OCI-LY1 (cell line): ENCODE results near the gene BLM.

ENCODE experiments used
- H2AFZ ChIP-seq: fragments of 200-600 bp; sonication (generic), shearing (Covaris generic); 2 replicates; pipeline ENCODE4 v1.6.0; 2014; ENCODE audit warnings: antibody characterized with exemption, mild to moderate bottlenecking, low read length
- H3F3A ChIP-seq: fragments of 200-600 bp; sonication (generic), shearing (Covaris generic); 2 replicates; pipeline ENCODE4 v1.6.0; 2014; ENCODE audit warnings: mild to moderate bottlenecking, antibody characterized with exemption, low read length, moderate library complexity; ENCODE audit not compliant: insufficient read depth
- H3K27ac ChIP-seq: fragments of 200-600 bp; sonication (generic); 2 replicates; pipeline ENCODE4 v1.5.1; 2014; ENCODE audit warnings: low read length, mixed run types, mild to moderate bottlenecking, low read depth; ENCODE audit not compliant: poor library complexity, severe bottlenecking
- H3K27me3 ChIP-seq: fragments of 200-600 bp; sonication (generic); 2 replicates; pipeline ENCODE4 v1.6.0; 2014; ENCODE audit warnings: antibody characterized with exemption, mild to moderate bottlenecking, low read length, moderate library complexity; ENCODE audit not compliant: insufficient read depth
- H3K36me3 ChIP-seq: fragments of 200-600 bp; sonication (generic); 2 replicates; pipeline ENCODE4 v1.6.1; 2014; ENCODE audit warnings: mild to moderate bottlenecking, antibody characterized with exemption, low read length, moderate library complexity, mixed read lengths; ENCODE audit not compliant: insufficient read depth
- H3K4me1 ChIP-seq: fragments of 200-600 bp; sonication (generic); 2 replicates; pipeline ENCODE4 v1.5.1; 2014; ENCODE audit warnings: mild to moderate bottlenecking, low read length, moderate library complexity; ENCODE audit not compliant: insufficient read depth, severe bottlenecking
- H3K4me2 ChIP-seq: fragments of 200-600 bp; sonication (generic), shearing (Covaris generic); 2 replicates; pipeline ENCODE4 v1.6.1; 2014; ENCODE audit warnings: low read length
- H3K4me3 ChIP-seq: fragments of 200-600 bp; sonication (generic); 2 replicates; pipeline ENCODE4 v1.5.1; 2014; ENCODE audit warnings: low read length, low read depth, mild to moderate bottlenecking, mixed read lengths; ENCODE audit not compliant: poor library complexity, severe bottlenecking
- H3K79me2 ChIP-seq: fragments of 200-600 bp; shearing (Covaris generic); 2 replicates; pipeline ENCODE4 v1.6.1; 2016; ENCODE audit warnings: mixed run types, low read length, mixed read lengths; ENCODE audit not compliant: insufficient read depth
- H3K9ac ChIP-seq: fragments of 200-600 bp; sonication (generic), shearing (Covaris generic); 2 replicates; pipeline ENCODE4 v1.6.1; 2014; ENCODE audit warnings: mild to moderate bottlenecking, low read length, mixed read lengths
- H3K9me2 ChIP-seq: fragments of 200-600 bp; sonication (generic), shearing (Covaris generic); 2 replicates; pipeline ENCODE4 v1.6.1; 2014; ENCODE audit warnings: low read depth, mild to moderate bottlenecking, low read length, mixed read lengths
- H3K9me3 ChIP-seq: fragments of 200-600 bp; shearing (Covaris generic); 2 replicates; pipeline ENCODE4 v1.6.1; 2014; ENCODE audit warnings: low read length, mixed read lengths
- H4K20me1 ChIP-seq: fragments of 200-600 bp; sonication (generic), shearing (Covaris generic); 2 replicates; pipeline ENCODE4 v1.6.0; 2016; ENCODE audit warnings: mild to moderate bottlenecking, low read length; ENCODE audit not compliant: insufficient read depth
- EZH2 ChIP-seq: fragments of 200-600 bp; sonication (generic), shearing (Covaris generic); IDR thresholded peaks from 2 replicates; pipeline ENCODE4 v1.8.0; 2017; ENCODE audit warnings: borderline replicate concordance, mixed run types, mild to moderate bottlenecking, antibody characterized with exemption, low read length, moderate library complexity, mixed read lengths
- TF ChIP-seq, protein P1 (sequence below): fragments of 200-600 bp; sonication (generic), shearing (Covaris generic); IDR thresholded peaks from 2 replicates; pipeline ENCODE4 v1.5.1; 2017; ENCODE audit warnings: mild to moderate bottlenecking, antibody characterized with exemption, low read length, moderate library complexity, mixed read lengths

BLM gene

DNA sequence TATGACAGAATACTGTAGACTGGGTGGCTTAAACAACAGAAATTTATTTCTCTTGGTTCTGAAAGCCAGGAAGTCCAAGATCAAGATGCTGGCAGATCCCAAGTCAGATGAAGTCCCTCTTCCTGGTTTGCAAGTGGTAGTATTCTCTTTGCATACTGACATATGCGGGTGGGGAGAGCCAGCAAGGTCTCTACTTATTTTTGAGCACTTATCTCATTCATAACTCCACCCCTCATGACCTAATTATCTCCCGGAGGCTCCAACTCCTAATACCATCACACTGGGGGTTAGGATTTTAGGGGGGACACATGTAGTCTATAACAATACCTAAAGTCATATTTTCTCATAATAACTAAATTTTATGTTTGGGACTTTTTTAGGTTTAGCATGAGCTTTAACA, 65.3 kb downstream of the BLM start:
- no peaks in the 10 kb centered on the region for H3K9me3 ChIP-seq
- H3K36me3 ChIP-seq, result peaks cover 32% of the 10 kb centered on the region
- H3K79me2 ChIP-seq, result no peaks in the 10 kb centered on the region
- H3K4me2 ChIP-seq, result no peak overlapping the region
- H3K4me1 ChIP-seq, result peaks cover 36% of the 10 kb centered on the region
- H3K27ac ChIP-seq, result no peak overlapping the region
- no peak overlapping the region for H3K9ac ChIP-seq
- no peaks in the 10 kb centered on the region for H3K9me2 ChIP-seq
- TF ChIP-seq, protein P1, sequence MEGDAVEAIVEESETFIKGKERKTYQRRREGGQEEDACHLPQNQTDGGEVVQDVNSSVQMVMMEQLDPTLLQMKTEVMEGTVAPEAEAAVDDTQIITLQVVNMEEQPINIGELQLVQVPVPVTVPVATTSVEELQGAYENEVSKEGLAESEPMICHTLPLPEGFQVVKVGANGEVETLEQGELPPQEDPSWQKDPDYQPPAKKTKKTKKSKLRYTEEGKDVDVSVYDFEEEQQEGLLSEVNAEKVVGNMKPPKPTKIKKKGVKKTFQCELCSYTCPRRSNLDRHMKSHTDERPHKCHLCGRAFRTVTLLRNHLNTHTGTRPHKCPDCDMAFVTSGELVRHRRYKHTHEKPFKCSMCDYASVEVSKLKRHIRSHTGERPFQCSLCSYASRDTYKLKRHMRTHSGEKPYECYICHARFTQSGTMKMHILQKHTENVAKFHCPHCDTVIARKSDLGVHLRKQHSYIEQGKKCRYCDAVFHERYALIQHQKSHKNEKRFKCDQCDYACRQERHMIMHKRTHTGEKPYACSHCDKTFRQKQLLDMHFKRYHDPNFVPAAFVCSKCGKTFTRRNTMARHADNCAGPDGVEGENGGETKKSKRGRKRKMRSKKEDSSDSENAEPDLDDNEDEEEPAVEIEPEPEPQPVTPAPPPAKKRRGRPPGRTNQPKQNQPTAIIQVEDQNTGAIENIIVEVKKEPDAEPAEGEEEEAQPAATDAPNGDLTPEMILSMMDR, result no peak
- TF ChIP-seq EZH2, result no peak
- H3K4me3 ChIP-seq, result no peak overlapping the region
- H2AFZ ChIP-seq, result no peak overlapping the region
- H3F3A ChIP-seq, result peaks cover 7% of the 10 kb centered on the region
- no peaks in the 10 kb centered on the region for H4K20me1 ChIP-seq
- no peaks in the 10 kb centered on the region for H3K27me3 ChIP-seq

DNA sequence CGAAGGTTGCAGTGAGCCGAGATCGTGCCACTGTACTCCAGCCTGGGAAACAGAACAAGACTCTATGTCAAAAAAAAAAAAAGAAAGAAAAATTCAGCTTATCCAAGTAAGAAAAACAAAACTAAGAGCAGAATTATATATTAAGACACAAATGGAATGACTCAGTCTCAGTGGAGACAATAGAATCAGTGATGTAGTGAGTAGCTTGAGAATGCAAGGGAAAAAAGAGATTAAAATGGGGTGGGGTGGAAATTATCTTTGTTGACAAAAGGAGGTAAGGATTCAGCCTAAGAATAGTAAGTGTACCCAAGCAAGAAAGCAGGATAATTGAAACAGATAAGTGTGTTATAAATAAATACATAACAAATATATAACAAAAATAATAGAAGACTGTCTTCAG, 70.7 kb downstream of the BLM start:
- peaks cover 7% of the 10 kb centered on the region for H3F3A ChIP-seq
- H3K4me3 ChIP-seq, result no peak overlapping the region
- H3K27ac ChIP-seq, result peak overlapping the region; percentile 86
- H3K9me2 ChIP-seq, result no peaks in the 10 kb centered on the region
- no peak overlapping the region for H2AFZ ChIP-seq
- H3K4me1 ChIP-seq, result peaks cover 29% of the 10 kb centered on the region
- no peaks in the 10 kb centered on the region for H3K9me3 ChIP-seq
- no peak for TF ChIP-seq EZH2
- TF ChIP-seq, protein P1, result no peak
- H3K36me3 ChIP-seq, result peaks cover 48% of the 10 kb centered on the region
- H3K79me2 ChIP-seq, result no peaks in the 10 kb centered on the region
- no peaks in the 10 kb centered on the region for H4K20me1 ChIP-seq
- no peaks in the 10 kb centered on the region for H3K27me3 ChIP-seq
- no peak overlapping the region for H3K4me2 ChIP-seq
- no peak overlapping the region for H3K9ac ChIP-seq

DNA sequence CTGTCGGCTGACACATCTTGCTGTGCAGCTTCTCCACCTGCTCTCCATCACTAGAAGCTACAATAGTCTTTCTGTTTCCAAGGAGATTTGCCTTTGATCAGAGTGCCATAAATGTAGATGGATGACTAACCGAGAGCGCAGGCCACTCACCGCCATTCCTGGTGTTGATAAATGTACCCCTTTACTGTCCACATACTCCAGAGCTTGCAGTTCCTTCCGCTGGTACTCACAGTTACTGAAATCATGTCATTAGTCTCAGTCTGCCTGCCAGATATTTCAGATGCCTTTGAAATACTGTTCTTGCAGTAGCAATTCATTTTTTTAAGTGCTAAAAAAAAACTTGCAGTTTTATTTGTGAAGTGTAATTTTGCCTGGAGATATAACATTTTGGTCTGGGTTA, 72.3 kb downstream of the BLM start:
- peaks cover 4% of the 10 kb centered on the region; the same call in 1 of the 2 replicates for H3F3A ChIP-seq
- no peak overlapping the region for H3K4me3 ChIP-seq
- H3K4me2 ChIP-seq, result no peak overlapping the region
- TF ChIP-seq, protein P1, result no peak
- no peak for TF ChIP-seq EZH2
- no peak overlapping the region for H3K9ac ChIP-seq
- H3K9me2 ChIP-seq, result no peaks in the 10 kb centered on the region
- H3K79me2 ChIP-seq, result no peaks in the 10 kb centered on the region
- H3K36me3 ChIP-seq, result peaks cover 55% of the 10 kb centered on the region
- H3K4me1 ChIP-seq, result peaks cover 29% of the 10 kb centered on the region
- no peak overlapping the region for H2AFZ ChIP-seq
- no peaks in the 10 kb centered on the region for H3K27me3 ChIP-seq
- no peak overlapping the region for H3K27ac ChIP-seq
- no peaks in the 10 kb centered on the region for H4K20me1 ChIP-seq
- no peaks in the 10 kb centered on the region for H3K9me3 ChIP-seq
